ENCODE results near the gene DHX58. TPM values are rescaled to one million over a fixed set of nuclear protein-coding genes. Genes with fewer than 3 reads are reported as not detected.

Gene DHX58
- total and polyA plus RNA-seq, 4 donors = 4.0 to 21.9 (median 12.2) TPM

- TF ChIP-seq, protein P1, sequence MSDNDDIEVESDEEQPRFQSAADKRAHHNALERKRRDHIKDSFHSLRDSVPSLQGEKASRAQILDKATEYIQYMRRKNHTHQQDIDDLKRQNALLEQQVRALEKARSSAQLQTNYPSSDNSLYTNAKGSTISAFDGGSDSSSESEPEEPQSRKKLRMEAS (IDR thresholded peaks at IDR 0.05) = no peak
- TF ChIP-seq YY1 (IDR thresholded peaks at IDR 0.05) (no peak), FOXA1 (IDR thresholded peaks at IDR 0.05) (no peak), FOXA2 (IDR thresholded peaks at IDR 0.05) (no peak), RAD21 (IDR thresholded peaks at IDR 0.05) (no peak), NR2F2 (IDR thresholded peaks at IDR 0.05) (no peak), ATF3 (IDR thresholded peaks at IDR 0.05) (no peak), SP1 (IDR thresholded peaks at IDR 0.05) (no peak), HNF4G (IDR thresholded peaks at IDR 0.05) (no peak), JUND (IDR thresholded peaks at IDR 0.05) (no peak), EGR1 (IDR thresholded peaks at IDR 0.05; ENCODE audit: low read depth in 2 of 2) (no peak), RXRA (IDR thresholded peaks at IDR 0.05) (no peak), TAF1 (conservative IDR thresholded peaks at IDR 0.05) (no peak)
- TF ChIP-seq, protein P2, sequence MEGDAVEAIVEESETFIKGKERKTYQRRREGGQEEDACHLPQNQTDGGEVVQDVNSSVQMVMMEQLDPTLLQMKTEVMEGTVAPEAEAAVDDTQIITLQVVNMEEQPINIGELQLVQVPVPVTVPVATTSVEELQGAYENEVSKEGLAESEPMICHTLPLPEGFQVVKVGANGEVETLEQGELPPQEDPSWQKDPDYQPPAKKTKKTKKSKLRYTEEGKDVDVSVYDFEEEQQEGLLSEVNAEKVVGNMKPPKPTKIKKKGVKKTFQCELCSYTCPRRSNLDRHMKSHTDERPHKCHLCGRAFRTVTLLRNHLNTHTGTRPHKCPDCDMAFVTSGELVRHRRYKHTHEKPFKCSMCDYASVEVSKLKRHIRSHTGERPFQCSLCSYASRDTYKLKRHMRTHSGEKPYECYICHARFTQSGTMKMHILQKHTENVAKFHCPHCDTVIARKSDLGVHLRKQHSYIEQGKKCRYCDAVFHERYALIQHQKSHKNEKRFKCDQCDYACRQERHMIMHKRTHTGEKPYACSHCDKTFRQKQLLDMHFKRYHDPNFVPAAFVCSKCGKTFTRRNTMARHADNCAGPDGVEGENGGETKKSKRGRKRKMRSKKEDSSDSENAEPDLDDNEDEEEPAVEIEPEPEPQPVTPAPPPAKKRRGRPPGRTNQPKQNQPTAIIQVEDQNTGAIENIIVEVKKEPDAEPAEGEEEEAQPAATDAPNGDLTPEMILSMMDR (IDR thresholded peaks at IDR 0.05; ENCODE audit: low read depth, low read length, missing input control) = no peak
- TF ChIP-seq, protein P3, sequence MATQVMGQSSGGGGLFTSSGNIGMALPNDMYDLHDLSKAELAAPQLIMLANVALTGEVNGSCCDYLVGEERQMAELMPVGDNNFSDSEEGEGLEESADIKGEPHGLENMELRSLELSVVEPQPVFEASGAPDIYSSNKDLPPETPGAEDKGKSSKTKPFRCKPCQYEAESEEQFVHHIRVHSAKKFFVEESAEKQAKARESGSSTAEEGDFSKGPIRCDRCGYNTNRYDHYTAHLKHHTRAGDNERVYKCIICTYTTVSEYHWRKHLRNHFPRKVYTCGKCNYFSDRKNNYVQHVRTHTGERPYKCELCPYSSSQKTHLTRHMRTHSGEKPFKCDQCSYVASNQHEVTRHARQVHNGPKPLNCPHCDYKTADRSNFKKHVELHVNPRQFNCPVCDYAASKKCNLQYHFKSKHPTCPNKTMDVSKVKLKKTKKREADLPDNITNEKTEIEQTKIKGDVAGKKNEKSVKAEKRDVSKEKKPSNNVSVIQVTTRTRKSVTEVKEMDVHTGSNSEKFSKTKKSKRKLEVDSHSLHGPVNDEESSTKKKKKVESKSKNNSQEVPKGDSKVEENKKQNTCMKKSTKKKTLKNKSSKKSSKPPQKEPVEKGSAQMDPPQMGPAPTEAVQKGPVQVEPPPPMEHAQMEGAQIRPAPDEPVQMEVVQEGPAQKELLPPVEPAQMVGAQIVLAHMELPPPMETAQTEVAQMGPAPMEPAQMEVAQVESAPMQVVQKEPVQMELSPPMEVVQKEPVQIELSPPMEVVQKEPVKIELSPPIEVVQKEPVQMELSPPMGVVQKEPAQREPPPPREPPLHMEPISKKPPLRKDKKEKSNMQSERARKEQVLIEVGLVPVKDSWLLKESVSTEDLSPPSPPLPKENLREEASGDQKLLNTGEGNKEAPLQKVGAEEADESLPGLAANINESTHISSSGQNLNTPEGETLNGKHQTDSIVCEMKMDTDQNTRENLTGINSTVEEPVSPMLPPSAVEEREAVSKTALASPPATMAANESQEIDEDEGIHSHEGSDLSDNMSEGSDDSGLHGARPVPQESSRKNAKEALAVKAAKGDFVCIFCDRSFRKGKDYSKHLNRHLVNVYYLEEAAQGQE (IDR thresholded peaks at IDR 0.05) = no peak
- Histone ChIP-seq H3K27ac (ENCODE audit: low read depth in 1 of 2, low read length in 2 of 2) (peak overlapping the region; percentile 52 to 64), H3K27me3 (ENCODE audit: control insufficient read depth in 4 of 4, insufficient read depth in 4 of 4, low read length in 3 of 4) (no peaks in the 10 kb centered on the region), H3K4me1 (ENCODE audit: control insufficient read depth in 4 of 4, insufficient read depth in 4 of 4, low read length in 3 of 4) (peaks cover 7 to 28% (median 18%) of the 10 kb centered on the region in 4 donors), H3K36me3 (ENCODE audit: control insufficient read depth in 4 of 4, insufficient read depth in 3 of 4, low read depth in 1 of 4, low read length in 3 of 4) (peaks cover 14 to 36% (median 33%) of the 10 kb centered on the region in 4 donors), H3K9me3 (ENCODE audit: control insufficient read depth in 4 of 4, low read length in 3 of 4) (no peaks in the 10 kb centered on the region), H3K4me3 (ENCODE audit: low read depth in 1 of 3, low read length in 3 of 3) (no peak overlapping the region), H3K9ac (ENCODE audit: low read depth in 1 of 2, low read length in 2 of 2) (no peak overlapping the region)
- 96% methylated on average over 4 of the region's 4 CpGs for WGBS
- DNase-seq (ENCODE audit: low spot score) = no peak
Measured at GRCh38 chr17:42131232-42131631, 18.7 kb upstream of the DHX58 start.

GRCh38 chr17:42130310-42130936 is 17.9 kb upstream of the DHX58 start:
- peaks cover 14 to 42% (median 38%) of the 10 kb centered on the region in 4 donors for H3K36me3 ChIP-seq (ENCODE audit: control insufficient read depth in 4 of 4, insufficient read depth in 3 of 4, low read depth in 1 of 4, low read length in 3 of 4)
- 96% methylated on average over 16 of the region's 16 CpGs for WGBS
- DNase-seq (ENCODE audit: low spot score) = no peak
- no peaks in the 10 kb centered on the region for H3K27me3 ChIP-seq (ENCODE audit: control insufficient read depth in 4 of 4, insufficient read depth in 4 of 4, low read length in 3 of 4)
- no peaks in the 10 kb centered on the region for H3K9me3 ChIP-seq (ENCODE audit: control insufficient read depth in 4 of 4, low read length in 3 of 4)
- peaks cover 3 to 21% (median 11%) of the 10 kb centered on the region in 4 donors for H3K4me1 ChIP-seq (ENCODE audit: control insufficient read depth in 4 of 4, insufficient read depth in 4 of 4, low read length in 3 of 4)
- H3K9ac ChIP-seq (ENCODE audit: low read depth in 1 of 2, low read length in 2 of 2) = no peak overlapping the region
- H3K4me3 ChIP-seq (ENCODE audit: low read depth in 1 of 3, low read length in 3 of 3) = no peak overlapping the region
- H3K27ac ChIP-seq (ENCODE audit: low read depth in 1 of 2, low read length in 2 of 2) = peak overlapping the region; percentile 52 to 64
- TF ChIP-seq JUND (IDR thresholded peaks at IDR 0.05) (no peak), YY1 (IDR thresholded peaks at IDR 0.05) (no peak), FOXA1 (IDR thresholded peaks at IDR 0.05) (no peak), HNF4A (conservative IDR thresholded peaks at IDR 0.05) (no peak), FOXA2 (IDR thresholded peaks at IDR 0.05) (no peak), ZBTB33 (IDR thresholded peaks at IDR 0.05) (no peak), GABPA (IDR thresholded peaks at IDR 0.05 in 1 of 2, conservative IDR thresholded peaks at IDR 0.05 in 1 of 2) (no peak), TAF1 (conservative IDR thresholded peaks at IDR 0.05) (no peak), RAD21 (IDR thresholded peaks at IDR 0.05) (no peak), EGR1 (IDR thresholded peaks at IDR 0.05; ENCODE audit: low read depth in 2 of 2) (no peak)
- TF ChIP-seq, protein P1 (IDR thresholded peaks at IDR 0.05) = no peak
- TF ChIP-seq, protein P2 (IDR thresholded peaks at IDR 0.05; ENCODE audit: low read depth, low read length, missing input control) = no peak
